Neural cell (in vitro differentiated cells): Measurements from ENCODE around the gene LRTM1. TPM values are rescaled to one million over a fixed set of nuclear protein-coding genes. Genes with fewer than 3 reads are reported as not detected.

ENCODE experiments used
- H2AFZ ChIP-seq: fragments of 200-600, 300-800 bp; sonication (generic), shearing (Covaris generic); 2 replicates; pipeline ENCODE4 v1.6.0; 2014; ENCODE audit warnings: low read depth, mild to moderate bottlenecking, antibody characterized with exemption, low read length, moderate library complexity
- H3F3A ChIP-seq: fragments of 200-600 bp; shearing (Covaris generic); 2 replicates; pipeline ENCODE4 v1.6.1; 2016; ENCODE audit warnings: mild to moderate bottlenecking, moderate library complexity, mixed read lengths, antibody characterized with exemption, low read length; ENCODE audit not compliant: insufficient read depth, poor library complexity, severe bottlenecking
- H3K27ac ChIP-seq: fragments of 200-600, 300-800 bp; sonication (generic), shearing (Covaris generic); 2 replicates; pipeline ENCODE4 v1.5.1; 2014; ENCODE audit warnings: mild to moderate bottlenecking, low read length, moderate library complexity
- H3K27me3 ChIP-seq: fragments of 300-800, 200-600 bp; sonication (generic), shearing (Covaris generic); 2 replicates; pipeline ENCODE4 v1.6.0; 2014; ENCODE audit warnings: mild to moderate bottlenecking, low read depth, low read length, moderate library complexity; ENCODE audit not compliant: insufficient read depth
- H3K36me3 ChIP-seq: fragments of 300-800, 200-600 bp; sonication (generic), shearing (Covaris generic); 2 replicates; pipeline ENCODE4 v1.5.1; 2014; ENCODE audit warnings: mild to moderate bottlenecking, antibody characterized with exemption, low read length, moderate library complexity; ENCODE audit not compliant: insufficient read depth
- H3K4me2 ChIP-seq: fragments of 300-800, 200-600 bp; sonication (generic), shearing (Covaris generic); 2 replicates; pipeline ENCODE4 v1.6.0; 2014; ENCODE audit warnings: mild to moderate bottlenecking, low read length
- H3K4me3 ChIP-seq: fragments of 300-800, 200-600 bp; sonication (generic), shearing (Covaris generic); 2 replicates; pipeline ENCODE4 v1.5.1; 2014; ENCODE audit warnings: mild to moderate bottlenecking, low read length, moderate library complexity
- H3K79me2 ChIP-seq: fragments of 200-600 bp; shearing (Covaris generic); replicated peaks from 2 replicates; pipeline ENCODE4 v1.6.0; 2014; ENCODE audit warnings: mild to moderate bottlenecking, low read length, moderate library complexity; ENCODE audit not compliant: insufficient read depth
- H3K9ac ChIP-seq: fragments of 300-800, 200-600 bp; sonication (generic), shearing (Covaris generic); 2 replicates; pipeline ENCODE4 v1.6.1; 2016; ENCODE audit warnings: mild to moderate bottlenecking, low read length, mixed read lengths
- H3K9me2 ChIP-seq: fragments of 200-600 bp; shearing (Covaris generic); 2 replicates; pipeline ENCODE4 v1.6.1; 2016; ENCODE audit warnings: mild to moderate bottlenecking, low read length, mixed read lengths; ENCODE audit not compliant: insufficient read depth
- H3K9me3 ChIP-seq: fragments of 200-600, 300-800 bp; sonication (generic), shearing (Covaris generic); 2 replicates; pipeline ENCODE4 v1.6.1; 2016; ENCODE audit warnings: mild to moderate bottlenecking, mixed run types, low read length, moderate library complexity, mixed read lengths
- H4K20me1 ChIP-seq: fragments of 200-600 bp; shearing (Covaris generic); 2 replicates; pipeline ENCODE4 v1.6.1; 2016; ENCODE audit warnings: mild to moderate bottlenecking, mixed run types; ENCODE audit not compliant: insufficient read depth
- EP300 ChIP-seq: fragments of 450-650 bp; conservative IDR thresholded peaks from 2 replicates; pipeline ENCODE4 v1.6.1; 2014; ENCODE audit warnings: antibody characterized with exemption, mild to moderate bottlenecking, moderate library complexity; ENCODE audit not compliant: poor library complexity, severe bottlenecking
- EZH2 ChIP-seq: fragments of 200-600, 300-800 bp; shearing (Covaris generic), sonication (generic); IDR thresholded peaks from 2 replicates; pipeline ENCODE4 v1.6.1; 2014; ENCODE audit warnings: antibody characterized with exemption, low read length, borderline replicate concordance, mild to moderate bottlenecking; ENCODE audit not compliant: insufficient read depth, poor library complexity, severe bottlenecking
- MXI1 ChIP-seq: fragments of 450-650 bp; conservative IDR thresholded peaks from 2 replicates; pipeline ENCODE4 v1.6.1; 2014; ENCODE audit warnings: antibody characterized with exemption, mild to moderate bottlenecking; ENCODE audit not compliant: poor library complexity, severe bottlenecking
- POLR2AphosphoS5 ChIP-seq: IDR thresholded peaks from 2 replicates; pipeline ENCODE4 v1.6.1; 2012
- RAD21 ChIP-seq: fragments of 450-650 bp; conservative IDR thresholded peaks from 2 replicates; pipeline ENCODE4 v1.6.1; 2014; ENCODE audit warnings: antibody characterized with exemption, mild to moderate bottlenecking, moderate library complexity
- SMC3 ChIP-seq: fragments of 450-650 bp; conservative IDR thresholded peaks from 2 replicates; pipeline ENCODE4 v1.6.1; 2014; ENCODE audit warnings: antibody characterized with exemption, mild to moderate bottlenecking, moderate library complexity; ENCODE audit not compliant: poor library complexity
- TAF1 ChIP-seq: IDR thresholded peaks from 2 replicates; pipeline ENCODE4 v1.6.1; 2012; ENCODE audit warnings: low read depth
- polyA plus RNA-seq: library from polyadenylated mRNA; depleted of rRNA; stranded (reverse); fragments of >200 nt; gene quantifications from 2 replicates; pipeline ENCODE4 v1.2.3, GENCODE V29; 2014
- TF ChIP-seq, protein P1 (sequence below): fragments of 450-650 bp; IDR thresholded peaks from 2 replicates; pipeline ENCODE4 v1.5.1; 2014; ENCODE audit warnings: antibody characterized with exemption, mild to moderate bottlenecking, moderate library complexity; ENCODE audit not compliant: poor library complexity, severe bottlenecking
- TF ChIP-seq, protein P2 (sequence below): IDR thresholded peaks from 2 replicates; pipeline ENCODE4 v1.6.1; 2012; ENCODE audit warnings: borderline replicate concordance

LRTM1 gene
- polyA plus RNA-seq, 1 donor from 2014 or later = not detected

GRCh38 chr3:54888162-54888561 lies 39.7 kb downstream of the LRTM1 start:
- no peaks in the 10 kb centered on the region for H3K9me2 ChIP-seq
- no peaks in the 10 kb centered on the region for H3K36me3 ChIP-seq
- no peaks in the 10 kb centered on the region for H4K20me1 ChIP-seq
- no peak overlapping the region for H3K4me3 ChIP-seq
- no peaks in the 10 kb centered on the region for H3K79me2 ChIP-seq
- TF ChIP-seq, protein P1, sequence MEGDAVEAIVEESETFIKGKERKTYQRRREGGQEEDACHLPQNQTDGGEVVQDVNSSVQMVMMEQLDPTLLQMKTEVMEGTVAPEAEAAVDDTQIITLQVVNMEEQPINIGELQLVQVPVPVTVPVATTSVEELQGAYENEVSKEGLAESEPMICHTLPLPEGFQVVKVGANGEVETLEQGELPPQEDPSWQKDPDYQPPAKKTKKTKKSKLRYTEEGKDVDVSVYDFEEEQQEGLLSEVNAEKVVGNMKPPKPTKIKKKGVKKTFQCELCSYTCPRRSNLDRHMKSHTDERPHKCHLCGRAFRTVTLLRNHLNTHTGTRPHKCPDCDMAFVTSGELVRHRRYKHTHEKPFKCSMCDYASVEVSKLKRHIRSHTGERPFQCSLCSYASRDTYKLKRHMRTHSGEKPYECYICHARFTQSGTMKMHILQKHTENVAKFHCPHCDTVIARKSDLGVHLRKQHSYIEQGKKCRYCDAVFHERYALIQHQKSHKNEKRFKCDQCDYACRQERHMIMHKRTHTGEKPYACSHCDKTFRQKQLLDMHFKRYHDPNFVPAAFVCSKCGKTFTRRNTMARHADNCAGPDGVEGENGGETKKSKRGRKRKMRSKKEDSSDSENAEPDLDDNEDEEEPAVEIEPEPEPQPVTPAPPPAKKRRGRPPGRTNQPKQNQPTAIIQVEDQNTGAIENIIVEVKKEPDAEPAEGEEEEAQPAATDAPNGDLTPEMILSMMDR = no peak
- TF ChIP-seq, protein P2, sequence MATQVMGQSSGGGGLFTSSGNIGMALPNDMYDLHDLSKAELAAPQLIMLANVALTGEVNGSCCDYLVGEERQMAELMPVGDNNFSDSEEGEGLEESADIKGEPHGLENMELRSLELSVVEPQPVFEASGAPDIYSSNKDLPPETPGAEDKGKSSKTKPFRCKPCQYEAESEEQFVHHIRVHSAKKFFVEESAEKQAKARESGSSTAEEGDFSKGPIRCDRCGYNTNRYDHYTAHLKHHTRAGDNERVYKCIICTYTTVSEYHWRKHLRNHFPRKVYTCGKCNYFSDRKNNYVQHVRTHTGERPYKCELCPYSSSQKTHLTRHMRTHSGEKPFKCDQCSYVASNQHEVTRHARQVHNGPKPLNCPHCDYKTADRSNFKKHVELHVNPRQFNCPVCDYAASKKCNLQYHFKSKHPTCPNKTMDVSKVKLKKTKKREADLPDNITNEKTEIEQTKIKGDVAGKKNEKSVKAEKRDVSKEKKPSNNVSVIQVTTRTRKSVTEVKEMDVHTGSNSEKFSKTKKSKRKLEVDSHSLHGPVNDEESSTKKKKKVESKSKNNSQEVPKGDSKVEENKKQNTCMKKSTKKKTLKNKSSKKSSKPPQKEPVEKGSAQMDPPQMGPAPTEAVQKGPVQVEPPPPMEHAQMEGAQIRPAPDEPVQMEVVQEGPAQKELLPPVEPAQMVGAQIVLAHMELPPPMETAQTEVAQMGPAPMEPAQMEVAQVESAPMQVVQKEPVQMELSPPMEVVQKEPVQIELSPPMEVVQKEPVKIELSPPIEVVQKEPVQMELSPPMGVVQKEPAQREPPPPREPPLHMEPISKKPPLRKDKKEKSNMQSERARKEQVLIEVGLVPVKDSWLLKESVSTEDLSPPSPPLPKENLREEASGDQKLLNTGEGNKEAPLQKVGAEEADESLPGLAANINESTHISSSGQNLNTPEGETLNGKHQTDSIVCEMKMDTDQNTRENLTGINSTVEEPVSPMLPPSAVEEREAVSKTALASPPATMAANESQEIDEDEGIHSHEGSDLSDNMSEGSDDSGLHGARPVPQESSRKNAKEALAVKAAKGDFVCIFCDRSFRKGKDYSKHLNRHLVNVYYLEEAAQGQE = no peak
- H3K9me3 ChIP-seq = no peaks in the 10 kb centered on the region
- H3K4me2 ChIP-seq = no peak overlapping the region
- H3K27me3 ChIP-seq = no peaks in the 10 kb centered on the region
- no peak overlapping the region for H3K27ac ChIP-seq
- no peaks in the 10 kb centered on the region for H3F3A ChIP-seq
- H3K9ac ChIP-seq = no peak overlapping the region
- no peak overlapping the region for H2AFZ ChIP-seq

DNA sequence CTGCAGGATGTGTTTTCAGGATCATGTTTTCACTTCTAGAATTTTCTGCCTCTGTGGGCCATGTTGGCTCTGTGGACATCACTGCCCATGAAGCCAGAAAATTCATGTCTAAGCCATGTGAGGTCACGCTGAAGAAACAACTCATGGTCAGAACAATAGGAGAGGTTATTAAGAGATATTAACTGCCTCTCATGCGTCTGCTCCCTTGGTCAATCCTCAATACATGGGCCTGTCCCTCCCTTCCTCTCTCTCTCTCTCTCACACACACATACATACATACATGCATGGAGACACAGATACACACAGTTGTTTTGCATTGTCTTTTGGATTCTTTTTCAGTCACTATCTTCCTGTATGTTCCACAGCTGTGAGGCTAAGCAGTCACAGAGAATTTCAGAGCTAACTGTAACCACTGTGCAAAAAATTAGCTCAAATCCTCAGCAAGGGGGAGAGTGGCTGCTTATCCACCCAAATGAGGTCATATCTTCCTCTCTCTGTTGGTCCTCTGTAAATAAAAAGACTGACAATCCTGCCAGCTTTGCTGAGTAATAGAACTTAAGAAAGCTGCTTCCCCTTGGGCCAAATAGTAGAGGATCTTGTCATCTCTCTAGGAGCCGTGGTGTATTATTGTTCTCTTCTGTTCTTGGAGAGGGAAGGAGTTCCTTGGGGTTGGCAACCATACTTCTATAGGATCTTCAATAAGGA lies 45.6 kb downstream of the LRTM1 start:
- no peak overlapping the region for H3K27ac ChIP-seq
- no peaks in the 10 kb centered on the region for H3K9me3 ChIP-seq
- H3K36me3 ChIP-seq = no peaks in the 10 kb centered on the region
- H3K79me2 ChIP-seq = no peaks in the 10 kb centered on the region
- H3K9me2 ChIP-seq = no peaks in the 10 kb centered on the region
- TF ChIP-seq POLR2AphosphoS5 = no peak
- H3K27me3 ChIP-seq = no peaks in the 10 kb centered on the region
- H4K20me1 ChIP-seq = no peaks in the 10 kb centered on the region
- no peak overlapping the region for H3K9ac ChIP-seq
- no peak overlapping the region for H3K4me2 ChIP-seq
- no peak overlapping the region for H3K4me3 ChIP-seq
- no peaks in the 10 kb centered on the region for H3F3A ChIP-seq
- H2AFZ ChIP-seq = no peak overlapping the region

- Histone ChIP-seq H4K20me1 (no peaks in the 10 kb centered on the region), H3K27me3 (no peaks in the 10 kb centered on the region), H2AFZ (no peak overlapping the region), H3F3A (no peaks in the 10 kb centered on the region), H3K9ac (no peak overlapping the region), H3K4me2 (no peak overlapping the region), H3K79me2 (no peaks in the 10 kb centered on the region), H3K9me3 (no peaks in the 10 kb centered on the region), H3K27ac (no peak overlapping the region), H3K9me2 (no peaks in the 10 kb centered on the region), H3K4me3 (no peak overlapping the region), H3K36me3 (no peaks in the 10 kb centered on the region)
- TF ChIP-seq RAD21 (no peak), EP300 (no peak), EZH2 (no peak), MXI1 (no peak), TAF1 (no peak), POLR2AphosphoS5 (no peak), SMC3 (no peak)
- TF ChIP-seq, protein P2 = no peak
- TF ChIP-seq, protein P1 = no peak
Observed at GRCh38 chr3:54878145-54878544, 49.7 kb downstream of the LRTM1 start.
